B cell (primary cell): ENCODE results near the gene ANKRD33. TPM values are rescaled to one million over a fixed set of nuclear protein-coding genes. Genes with fewer than 3 reads are reported as not detected.

Experiments used
- ATAC-seq: fragments of 200-7000 bp; cut with Tn5 transposase; one replicate; pipeline ENCODE4 v1.10.0; 2021; ENCODE audit warnings: low read depth, mild to moderate bottlenecking, moderate number of reproducible peaks, moderate library complexity
- CTCF ChIA-PET: fragments of 350-600 bp; sonication (Branson Sonifier 250); formaldehyde crosslinking; loops from one replicate; lab custom pipeline; 2021; ENCODE audit warnings: antibody characterized with exemption, inconsistent platforms; lab: Charles Lee
- POLR2A ChIA-PET: fragments of 350-600 bp; sonication (Branson Sonifier 250); formaldehyde crosslinking; loops from one replicate; lab custom pipeline; 2021; ENCODE audit warnings: antibody characterized with exemption; lab: Charles Lee
- DNase-seq: peaks from one replicate; pipeline ENCODE4 v3.0.0; 2013
- H2AFZ ChIP-seq: 2 replicates; pipeline ENCODE4 v1.6.1; 2012; ENCODE audit warnings: mild to moderate bottlenecking, low read depth, low read length; ENCODE audit not compliant: insufficient read depth, poor library complexity, severe bottlenecking
- H3K27ac ChIP-seq, 2 donors: 1 replicate in 1 of 2; 2 replicates in 1 of 2; pipeline ENCODE4 v1.5.1; 2012 to 2013; ENCODE audit warnings: low read length in 2 of 2, mild to moderate bottlenecking in 2 of 2, moderate library complexity in 1 of 2
- H3K27me3 ChIP-seq, 4 experiments: fragments of 200-600 bp in 1 of 4; sonication (generic) in 1 of 4; replicated peaks in 1 of 4; 1 replicate in 2 of 4; 2 replicates in 2 of 4; pipeline versions ENCODE4 v1.6.1 to v1.7.0; 2013 to 2016; ENCODE audit warnings: low read length in 3 of 4, mild to moderate bottlenecking in 2 of 4, mixed read lengths in 1 of 4, moderate library complexity in 1 of 4; ENCODE audit not compliant: insufficient read depth in 4 of 4, control insufficient read depth in 3 of 4; ENCODE audit errors: control extremely low read depth in 1 of 4
- H3K36me3 ChIP-seq, 2 experiments: replicated peaks in 1 of 2; 1 replicate in 1 of 2; 2 replicates in 1 of 2; pipeline versions ENCODE4 v1.6.1 to v1.7.1; 2013; ENCODE audit warnings: low read length in 1 of 2; ENCODE audit not compliant: insufficient read depth in 2 of 2, control insufficient read depth in 1 of 2; ENCODE audit errors: control extremely low read depth in 1 of 2, extremely low read depth in 1 of 2
- H3K4me1 ChIP-seq, 2 donors: fragments of 200-600 bp in 1 of 2; sonication (generic) in 1 of 2; 1 replicate in 1 of 2; 2 replicates in 1 of 2; pipeline versions ENCODE4 v1.5.1 to v1.6.1; 2013 to 2017; ENCODE audit warnings: low read length in 2 of 2; ENCODE audit not compliant: control insufficient read depth in 2 of 2, insufficient read depth in 2 of 2
- H3K4me2 ChIP-seq: replicated peaks from 2 replicates; pipeline ENCODE3; 2012; ENCODE audit warnings: mild to moderate bottlenecking, low read depth, low read length; ENCODE audit not compliant: poor library complexity, severe bottlenecking
- H3K4me3 ChIP-seq, 5 experiments: fragments of 200-600 bp in 1 of 5; sonication (generic) in 1 of 5; 1 replicate in 3 of 5; 2 replicates in 2 of 5; pipeline versions ENCODE4 v1.5.1 to v1.7.0; 2011 to 2016; ENCODE audit warnings: low read length in 4 of 5, mild to moderate bottlenecking in 4 of 5, low read depth in 2 of 5, control low read depth in 1 of 5, moderate library complexity in 1 of 5; ENCODE audit not compliant: insufficient read depth in 1 of 5; ENCODE audit errors: control extremely low read depth in 1 of 5, extremely low read depth in 1 of 5
- H3K79me2 ChIP-seq: fragments of 200-600 bp; sonication (generic); one replicate; pipeline ENCODE4 v1.6.0; 2016; ENCODE audit warnings: low read length; ENCODE audit not compliant: control insufficient read depth, insufficient read depth
- H3K9ac ChIP-seq: fragments of 200-600 bp; sonication (generic); 2 replicates; pipeline ENCODE4 v1.6.1; 2017; ENCODE audit warnings: mild to moderate bottlenecking, low read length, moderate library complexity
- H3K9me3 ChIP-seq, 3 donors: one replicate each; pipeline versions ENCODE4 v1.6.1 to v1.7.1; 2013; ENCODE audit warnings: low read length in 2 of 3; ENCODE audit not compliant: control insufficient read depth in 2 of 3, insufficient read depth in 1 of 3; ENCODE audit errors: control extremely low read depth in 1 of 3
- H4K20me1 ChIP-seq: 2 replicates; pipeline ENCODE4 v1.6.0; 2012; ENCODE audit warnings: mild to moderate bottlenecking, low read length; ENCODE audit not compliant: insufficient read depth, control insufficient read depth, poor library complexity, severe bottlenecking
- H3K27ac Mint-ChIP-seq: one replicate; pipeline ENCODE4 v1.8.0; 2021; ENCODE audit warnings: mixed read lengths
- H3K27me3 Mint-ChIP-seq: one replicate; pipeline ENCODE4 v1.8.0; 2021; ENCODE audit warnings: mixed read lengths
- H3K4me1 Mint-ChIP-seq: one replicate; pipeline ENCODE4 v1.8.0; 2021; ENCODE audit warnings: mixed read lengths
- H3K4me3 Mint-ChIP-seq: one replicate; pipeline ENCODE4 v1.8.0; 2021; ENCODE audit warnings: mixed read lengths
- H3K9me3 Mint-ChIP-seq: one replicate; pipeline ENCODE4 v1.8.0; 2022; ENCODE audit warnings: mixed read lengths; ENCODE audit not compliant: insufficient read depth
- CTCF ChIP-seq: fragments of 200-600 bp; IDR thresholded peaks from one replicate; pipeline ENCODE4 v1.8.0; 2022; ENCODE audit warnings: antibody characterized with exemption, mild to moderate bottlenecking
- EZH2 ChIP-seq: IDR thresholded peaks from 2 replicates; pipeline ENCODE4 v1.6.1; 2012; ENCODE audit warnings: borderline replicate concordance, low read depth, mild to moderate bottlenecking, moderate library complexity, low read length; ENCODE audit not compliant: insufficient read depth, poor library complexity, severe bottlenecking
- WGBS: methylation state at CpG from one replicate; pipeline ENCODE4 v1.1.5; 2013; ENCODE audit warnings: missing lambda C conversion rate; ENCODE audit not compliant: insufficient coverage; 5-methylcytosine and 5-hydroxymethylcytosine counted together
- intact Hi-C: fragments of 100-400 bp; cut with micrococcal nuclease; formaldehyde crosslinking; loops from one replicate; pipeline ENCODE4 v1.10.0; 2022
- polyA plus RNA-seq: library from polyadenylated mRNA; depleted of rRNA; stranded (reverse); fragments of >200 nt; gene quantifications from 2 replicates; pipeline ENCODE4 v1.2.3, GENCODE V29; 2012
- total RNA-seq, 2 donors: library from RNA; stranded (reverse); fragments of 120-200 nt in 1 of 2; gene quantifications; 1 replicate in 1 of 2; 2 replicates in 1 of 2; pipeline versions ENCODE4 v1.2.3 to v1.2.4, GENCODE V29; 2013 to 2022

ANKRD33 gene
- total and polyA plus RNA-seq, 2 donors (not counting 1 experiment from before 2014, with no cell fraction given) = not detected

GRCh38 chr12:51915951-51916350 is 28.0 kb downstream of the ANKRD33 start:
- no peak overlapping the region for H3K4me3 ChIP-seq
- intact Hi-C loops = no loop called here
- H3K4me1 Mint-ChIP-seq = no peaks in the 10 kb centered on the region
- no peak overlapping the region for H3K27ac ChIP-seq
- H4K20me1 ChIP-seq = no peaks in the 10 kb centered on the region
- ChIA-PET CTCF (no interaction called here), POLR2A (no interaction called here)
- TF ChIP-seq EZH2 (no peak), CTCF (no peak)
- no peak overlapping the region for H3K9ac ChIP-seq
- no peak for DNase-seq
- H3K27ac Mint-ChIP-seq = no peak overlapping the region
- 98% methylated on average over 10 of the region's 11 CpGs for WGBS
- no peak overlapping the region for H3K4me2 ChIP-seq
- H3K79me2 ChIP-seq = no peaks in the 10 kb centered on the region
- peaks cover 0 to 2% (median 0%) of the 10 kb centered on the region in 4 experiments for H3K27me3 ChIP-seq
- H3K9me3 Mint-ChIP-seq = no peaks in the 10 kb centered on the region
- no peak overlapping the region for H2AFZ ChIP-seq
- H3K36me3 ChIP-seq = no peaks in the 10 kb centered on the region
- no peak for ATAC-seq
- no peaks in the 10 kb centered on the region for H3K9me3 ChIP-seq
- peaks cover 11% of the 10 kb centered on the region for H3K27me3 Mint-ChIP-seq
- H3K4me1 ChIP-seq = no peaks in the 10 kb centered on the region
- no peak overlapping the region for H3K4me3 Mint-ChIP-seq

- Mint-ChIP-seq H3K4me3 (no peak overlapping the region), H3K4me1 (no peaks in the 10 kb centered on the region), H3K27ac (no peak overlapping the region), H3K9me3 (no peaks in the 10 kb centered on the region), H3K27me3 (peaks cover 3% of the 10 kb centered on the region)
- ATAC-seq = no peak
- no peak overlapping the region for H3K4me2 ChIP-seq
- ChIA-PET CTCF (no interaction called here), POLR2A (no interaction called here)
- H3K27ac ChIP-seq = no peak overlapping the region
- H3K36me3 ChIP-seq = no peaks in the 10 kb centered on the region
- no peak overlapping the region for H2AFZ ChIP-seq
- no peak overlapping the region for H3K9ac ChIP-seq
- H3K9me3 ChIP-seq = no peaks in the 10 kb centered on the region
- intact Hi-C loops = no loop called here
- H3K79me2 ChIP-seq = no peaks in the 10 kb centered on the region
- no peaks in the 10 kb centered on the region for H3K4me1 ChIP-seq
- WGBS = 94% methylated on average over 10 of the region's 10 CpGs
- no peaks in the 10 kb centered on the region for H3K27me3 ChIP-seq
- TF ChIP-seq CTCF (no peak), EZH2 (no peak)
- no peak for DNase-seq
- H3K4me3 ChIP-seq = no peak overlapping the region
- no peaks in the 10 kb centered on the region for H4K20me1 ChIP-seq
Measured at GRCh38 chr12:51917041-51917590, 29.2 kb downstream of the ANKRD33 start.
